ENCODE data around the gene RMI2.

DNA sequence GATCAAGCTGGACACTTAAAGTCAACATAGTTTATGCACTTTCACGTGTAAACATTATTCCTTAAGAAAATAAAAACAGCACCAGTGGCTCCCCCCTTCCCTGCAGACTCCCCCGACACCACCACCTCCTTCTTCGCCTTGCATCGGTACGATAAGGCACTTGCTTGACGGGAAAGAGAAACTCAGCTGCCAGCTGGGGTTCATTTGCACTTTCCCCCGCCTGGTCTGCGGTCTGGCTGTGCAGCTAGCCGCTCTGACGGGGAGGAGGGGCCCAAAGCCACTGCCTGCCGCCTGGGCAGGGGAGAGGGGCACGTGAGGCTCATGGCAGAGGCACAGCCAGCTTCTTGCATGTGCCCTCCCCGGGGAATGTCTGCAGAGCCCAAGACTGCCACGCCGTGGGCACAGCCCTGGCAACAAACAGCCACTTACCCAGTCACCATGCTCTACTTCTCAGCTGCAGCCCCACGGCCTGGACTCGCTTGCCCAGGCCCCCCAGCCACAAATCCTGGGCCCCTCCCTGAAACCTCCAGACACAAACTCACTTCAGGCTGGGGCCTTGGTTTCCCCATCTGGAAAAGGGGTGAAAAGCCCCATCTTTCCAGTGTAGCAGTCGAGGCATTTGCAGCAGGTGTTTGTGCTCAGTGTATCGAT is 47.6 kb upstream of the RMI2 start:
- TF ChIP-seq GATA2 (IDR thresholded peaks at IDR 0.05; ENCODE audit: low read depth, low read length) (no peak), GATA3 (IDR thresholded peaks at IDR 0.05; ENCODE audit: low read depth, low read length) (no peak)

All from SH-SY5Y (cell line).